ENCODE data around the gene TMEM131.

- TF ChIP-seq CTCF (IDR thresholded peaks at IDR 0.05) (no peak), POLR2A (IDR thresholded peaks at IDR 0.05) (no peak), EP300 (IDR thresholded peaks at IDR 0.05) (no peak)
Observed at GRCh38 chr2:97945791-97946190, 50.0 kb downstream of the TMEM131 start.
